NOMO-1 treated with DMSO at 0.1 percent for 48 hours (cell line): ENCODE measurements around the gene GPC6.
"Not testable (repeated sequence)": the region's sequence is repeated elsewhere in the genome, so short reads cannot be mapped to it uniquely, and the experiment has no call there.

Experiments
- DNase-seq: peaks from one replicate; lab custom pipeline; 2025; ENCODE audit not compliant: unreplicated experiment; lab: John Stamatoyannopoulos, UW

The GPC6 gene

GRCh38 chr13:94182185-94182761, 955.7 kb downstream of the GPC6 start:
- DNase-seq, result peak; percentile 95

GRCh38 chr13:94186470-94186869, 959.9 kb downstream of the GPC6 start:
- no peak for DNase-seq

GRCh38 chr13:94188201-94188854, 961.7 kb downstream of the GPC6 start:
- no peak for DNase-seq

- peak; percentile 10 for DNase-seq
Measured at GRCh38 chr13:94192431-94192975, 965.9 kb downstream of the GPC6 start.

- no peak for DNase-seq
Measured at GRCh38 chr13:94195715-94196114, 969.1 kb downstream of the GPC6 start.

GRCh38 chr13:94196413-94196812, 969.8 kb downstream of the GPC6 start:
- peak; percentile 60 for DNase-seq

GRCh38 chr13:94198681-94199080, 972.1 kb downstream of the GPC6 start:
- no peak for DNase-seq

GRCh38 chr13:94199135-94199534, 972.5 kb downstream of the GPC6 start:
- no peak for DNase-seq

GRCh38 chr13:94201022-94201421, 974.4 kb downstream of the GPC6 start:
- no peak for DNase-seq

- DNase-seq, result no peak
Measured at GRCh38 chr13:94204163-94204562, 977.6 kb downstream of the GPC6 start.

GRCh38 chr13:94204946-94205345, 978.3 kb downstream of the GPC6 start:
- no peak for DNase-seq

GRCh38 chr13:94205896-94206295, 979.3 kb downstream of the GPC6 start:
- no peak for DNase-seq

GRCh38 chr13:94209117-94209516, 982.5 kb downstream of the GPC6 start:
- no peak for DNase-seq

- DNase-seq, result not testable (repeated sequence)
Measured at GRCh38 chr13:94209913-94210312, 983.3 kb downstream of the GPC6 start.

GRCh38 chr13:94210816-94211215, 984.2 kb downstream of the GPC6 start:
- DNase-seq, result no peak

GRCh38 chr13:94212196-94212595, 985.6 kb downstream of the GPC6 start:
- DNase-seq, result no peak

- no peak for DNase-seq
Measured at GRCh38 chr13:94214121-94214520, 987.5 kb downstream of the GPC6 start.

GRCh38 chr13:94214975-94215374, 988.4 kb downstream of the GPC6 start:
- DNase-seq, result no peak

GRCh38 chr13:94216476-94216875, 989.9 kb downstream of the GPC6 start:
- no peak for DNase-seq

- DNase-seq, result no peak
Measured at GRCh38 chr13:94217370-94217769, 990.8 kb downstream of the GPC6 start.

- DNase-seq, result no peak
Measured at GRCh38 chr13:94218537-94218936, 991.9 kb downstream of the GPC6 start.

GRCh38 chr13:94218951-94219350, 992.3 kb downstream of the GPC6 start:
- no peak for DNase-seq

GRCh38 chr13:94224670-94225069, 998.1 kb downstream of the GPC6 start:
- DNase-seq, result no peak
